Fibroblast of lung (primary cell): ENCODE data around the gene GPR62.

Experiments
- EZH2 ChIP-seq: IDR thresholded peaks from 2 replicates; pipeline ENCODE4 v1.5.1; 2012; ENCODE audit warnings: low read length, control low read depth, mild to moderate bottlenecking; ENCODE audit errors: missing control alignments
- TF ChIP-seq, protein P1 (sequence below), 2 donors: IDR thresholded peaks in 1 of 2; conservative IDR thresholded peaks in 1 of 2; 1 replicate in 1 of 2; 2 replicates in 1 of 2; pipeline ENCODE4 v1.5.1; 2011 to 2012; ENCODE audit warnings: low read length in 2 of 2, control low read depth in 1 of 2, inconsistent platforms in 1 of 2, low read depth in 1 of 2, mild to moderate bottlenecking in 1 of 2

DNA sequence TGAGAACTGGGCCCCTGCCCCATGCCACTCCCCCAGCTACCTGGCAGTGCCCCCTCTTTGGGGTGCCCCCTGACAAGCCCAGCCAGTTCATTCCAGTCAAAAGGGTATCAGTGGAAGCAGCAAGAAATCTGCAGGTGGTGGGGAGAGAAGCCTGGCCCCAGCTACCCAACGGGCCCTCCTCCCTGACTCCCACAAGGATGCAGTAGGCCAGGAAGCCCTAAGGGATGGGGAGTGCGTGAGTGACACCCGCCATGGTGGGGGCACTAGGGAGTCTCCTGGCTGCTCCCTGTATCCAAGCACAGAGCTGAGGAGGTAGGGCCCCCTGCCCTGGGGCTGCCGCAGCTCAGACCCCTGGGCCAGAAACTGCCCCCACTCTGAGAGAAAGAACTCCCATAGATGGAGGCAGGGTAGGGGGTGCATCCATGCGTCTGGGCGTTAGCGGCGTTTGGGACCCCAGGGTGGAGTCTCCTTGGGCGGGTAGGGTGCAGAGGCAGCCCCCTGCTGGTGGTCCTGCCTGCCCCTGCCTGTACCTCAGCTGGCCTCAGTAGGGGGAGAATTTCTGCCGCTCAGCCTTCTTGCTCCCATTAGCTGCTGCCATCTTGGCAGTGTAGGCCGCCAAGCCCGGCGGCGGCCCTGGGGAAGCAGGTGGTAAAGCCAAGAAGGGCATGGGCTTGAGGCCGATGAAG, 2.5 kb downstream of the GPR62 start:
- TF ChIP-seq, protein P1, sequence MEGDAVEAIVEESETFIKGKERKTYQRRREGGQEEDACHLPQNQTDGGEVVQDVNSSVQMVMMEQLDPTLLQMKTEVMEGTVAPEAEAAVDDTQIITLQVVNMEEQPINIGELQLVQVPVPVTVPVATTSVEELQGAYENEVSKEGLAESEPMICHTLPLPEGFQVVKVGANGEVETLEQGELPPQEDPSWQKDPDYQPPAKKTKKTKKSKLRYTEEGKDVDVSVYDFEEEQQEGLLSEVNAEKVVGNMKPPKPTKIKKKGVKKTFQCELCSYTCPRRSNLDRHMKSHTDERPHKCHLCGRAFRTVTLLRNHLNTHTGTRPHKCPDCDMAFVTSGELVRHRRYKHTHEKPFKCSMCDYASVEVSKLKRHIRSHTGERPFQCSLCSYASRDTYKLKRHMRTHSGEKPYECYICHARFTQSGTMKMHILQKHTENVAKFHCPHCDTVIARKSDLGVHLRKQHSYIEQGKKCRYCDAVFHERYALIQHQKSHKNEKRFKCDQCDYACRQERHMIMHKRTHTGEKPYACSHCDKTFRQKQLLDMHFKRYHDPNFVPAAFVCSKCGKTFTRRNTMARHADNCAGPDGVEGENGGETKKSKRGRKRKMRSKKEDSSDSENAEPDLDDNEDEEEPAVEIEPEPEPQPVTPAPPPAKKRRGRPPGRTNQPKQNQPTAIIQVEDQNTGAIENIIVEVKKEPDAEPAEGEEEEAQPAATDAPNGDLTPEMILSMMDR (conservative IDR thresholded peaks at IDR 0.05 in 1 of 2, IDR thresholded peaks at IDR 0.05 in 1 of 2; ENCODE audit: low read depth in 1 of 2, low read length in 2 of 2) = no peak
- TF ChIP-seq EZH2 = no peak
